DOHH2 (cell line): ENCODE data around the gene FAM184B.

ENCODE experiments used
- H3F3A ChIP-seq: fragments of 200-600 bp; sonication (generic), shearing (Covaris generic); 2 replicates; pipeline ENCODE4 v1.6.0; 2016; ENCODE audit warnings: antibody characterized with exemption, mild to moderate bottlenecking; ENCODE audit not compliant: control insufficient read depth, insufficient read depth
- H3K27ac ChIP-seq: fragments of 200-600 bp; sonication (generic); 2 replicates; pipeline ENCODE4 v1.5.1; 2014; ENCODE audit warnings: low read depth, mild to moderate bottlenecking, low read length, moderate library complexity
- H3K27me3 ChIP-seq: fragments of 200-600 bp; sonication (generic); 2 replicates; pipeline ENCODE4 v1.6.1; 2014; ENCODE audit warnings: mild to moderate bottlenecking, low read length, mixed read lengths; ENCODE audit not compliant: control insufficient read depth
- H3K36me3 ChIP-seq: fragments of 200-600 bp; sonication (generic); 2 replicates; pipeline ENCODE4 v1.6.1; 2014; ENCODE audit warnings: mild to moderate bottlenecking, low read length, moderate library complexity, mixed read lengths; ENCODE audit not compliant: control insufficient read depth
- H3K4me1 ChIP-seq: fragments of 200-600 bp; sonication (generic); 2 replicates; pipeline ENCODE4 v1.6.1; 2014; ENCODE audit warnings: mild to moderate bottlenecking, low read length, mixed read lengths; ENCODE audit not compliant: control insufficient read depth
- H3K4me2 ChIP-seq: fragments of 200-600 bp; sonication (generic); 2 replicates; pipeline ENCODE4 v1.6.0; 2014; ENCODE audit warnings: mild to moderate bottlenecking, low read length, moderate library complexity
- H3K4me3 ChIP-seq: fragments of 200-600 bp; sonication (generic); 2 replicates; pipeline ENCODE4 v1.5.1; 2014; ENCODE audit warnings: mild to moderate bottlenecking, low read length, mixed read lengths
- H3K79me2 ChIP-seq: fragments of 200-600 bp; sonication (generic); 2 replicates; pipeline ENCODE4 v1.6.1; 2014; ENCODE audit warnings: mild to moderate bottlenecking, low read length, mixed read lengths; ENCODE audit not compliant: control insufficient read depth
- H3K9me2 ChIP-seq: fragments of 200-600 bp; sonication (generic); replicated peaks from 2 replicates; pipeline ENCODE4 v1.6.1; 2014; ENCODE audit warnings: mild to moderate bottlenecking, low read length, mixed read lengths; ENCODE audit not compliant: control insufficient read depth
- H3K9me3 ChIP-seq: fragments of 200-600 bp; sonication (generic); 2 replicates; pipeline ENCODE4 v1.6.1; 2014; ENCODE audit warnings: antibody characterized with exemption, low read length, mixed read lengths; ENCODE audit not compliant: control insufficient read depth, insufficient read depth
- H4K20me1 ChIP-seq: fragments of 200-600 bp; sonication (generic); 2 replicates; pipeline ENCODE4 v1.6.0; 2014; ENCODE audit warnings: low read depth, mild to moderate bottlenecking, antibody characterized with exemption, low read length, moderate library complexity; ENCODE audit not compliant: control insufficient read depth, insufficient read depth
- CTCF ChIP-seq: fragments of 200-600 bp; sonication (generic); IDR thresholded peaks from one replicate; pipeline ENCODE4 v1.5.1; 2014; ENCODE audit warnings: antibody characterized with exemption, mild to moderate bottlenecking, low read depth, low read length; ENCODE audit not compliant: poor library complexity, severe bottlenecking
- EZH2phosphoT487 ChIP-seq: fragments of 200-600 bp; sonication (generic); IDR thresholded peaks from 2 replicates; pipeline ENCODE4 v1.6.1; 2017; ENCODE audit warnings: borderline replicate concordance, mild to moderate bottlenecking, antibody characterized with exemption, low read length, moderate library complexity, mixed read lengths

Gene FAM184B

GRCh38 chr4:17587094-17587822 lies 194.2 kb downstream of the FAM184B start:
- no peak overlapping the region for H3K4me2 ChIP-seq
- H3K27ac ChIP-seq: no peak overlapping the region
- TF ChIP-seq CTCF (no peak), EZH2phosphoT487 (no peak)
- peaks cover 33% of the 10 kb centered on the region for H3K79me2 ChIP-seq
- peaks cover 27% of the 10 kb centered on the region for H3K4me1 ChIP-seq
- no peaks in the 10 kb centered on the region for H3K9me3 ChIP-seq
- H3K27me3 ChIP-seq: no peaks in the 10 kb centered on the region
- H3K4me3 ChIP-seq: no peak overlapping the region
- no peaks in the 10 kb centered on the region for H3K9me2 ChIP-seq
- peaks cover 92% of the 10 kb centered on the region for H3K36me3 ChIP-seq
- H3F3A ChIP-seq: peaks cover 12% of the 10 kb centered on the region
- H4K20me1 ChIP-seq: no peaks in the 10 kb centered on the region

- Histone ChIP-seq H3K9me2 (no peaks in the 10 kb centered on the region), H3K4me1 (peaks cover 14% of the 10 kb centered on the region), H4K20me1 (no peaks in the 10 kb centered on the region; the same call in 1 of the 2 replicates), H3K4me3 (no peak overlapping the region), H3K27ac (no peak overlapping the region), H3K9me3 (no peaks in the 10 kb centered on the region), H3K36me3 (peaks cover 98% of the 10 kb centered on the region), H3K27me3 (no peaks in the 10 kb centered on the region), H3K4me2 (no peak overlapping the region), H3F3A (no peaks in the 10 kb centered on the region), H3K79me2 (peaks cover 40% of the 10 kb centered on the region)
- TF ChIP-seq CTCF (no peak), EZH2phosphoT487 (no peak)
These were observed 196.8 kb downstream of the FAM184B start for GRCh38 chr4:17584521-17585213.

- TF ChIP-seq CTCF: no peak
- no peak for TF ChIP-seq EZH2phosphoT487
- H3K36me3 ChIP-seq: peaks cover 98% of the 10 kb centered on the region
These were observed 197.5 kb downstream of the FAM184B start for GRCh38 chr4:17583941-17584340.

More at GRCh38 chr4:17583941-17584340, 197.5 kb downstream of the FAM184B start:
- Histone ChIP-seq H3K4me2 (no peak overlapping the region), H3K27ac (no peak overlapping the region), H3K27me3 (no peaks in the 10 kb centered on the region), H3K4me1 (peaks cover 19% of the 10 kb centered on the region), H3F3A (no peaks in the 10 kb centered on the region), H4K20me1 (no peaks in the 10 kb centered on the region; the same call in 1 of the 2 replicates), H3K9me3 (no peaks in the 10 kb centered on the region), H3K79me2 (peaks cover 42% of the 10 kb centered on the region), H3K9me2 (no peaks in the 10 kb centered on the region), H3K4me3 (no peak overlapping the region)
